T-cell (primary cell): ENCODE measurements around the gene SUPT3H. TPM values are rescaled to one million over a fixed set of nuclear protein-coding genes. Genes with fewer than 3 reads are reported as not detected.

Experiments
- ATAC-seq, 4 experiments: fragments of 200-7000 bp in 3 of 4; fragments of 150-1000 bp in 1 of 4; cut with Tn5 transposase; replicated peaks in 1 of 4; 1 replicate in 3 of 4; 2 replicates in 1 of 4; pipeline ENCODE4 v1.10.0; 2021; ENCODE audit warnings: moderate library complexity in 3 of 4, mild to moderate bottlenecking in 2 of 4, moderate number of reproducible peaks in 1 of 4
- CTCF ChIA-PET, 2 donors: fragments of 300-600 bp; sonication (Branson Sonifier 250); formaldehyde crosslinking; loops; one replicate each; lab custom pipeline; 2022; ENCODE audit warnings: antibody characterized with exemption in 2 of 2; lab: Charles Lee
- POLR2A ChIA-PET, 2 donors: fragments of 300-600 bp; sonication (Branson Sonifier 250); formaldehyde crosslinking; loops; one replicate each; lab custom pipeline; 2022; ENCODE audit warnings: antibody characterized with exemption in 2 of 2; lab: Charles Lee
- DNase-seq, 35 experiments: peaks; one replicate each; pipeline versions ENCODE4 v3.0.0 to v3.0.0-alpha.2; 2013 to 2023
- H3K27ac ChIP-seq: one replicate; pipeline ENCODE4 v1.5.1; 2013; ENCODE audit warnings: low read length
- H3K27me3 ChIP-seq, 2 experiments: replicated peaks in 1 of 2; 1 replicate in 1 of 2; 2 replicates in 1 of 2; pipeline versions ENCODE4 v1.6.1 to v1.7.0; 2013; ENCODE audit warnings: low read length in 1 of 2, mixed read lengths in 1 of 2; ENCODE audit not compliant: control insufficient read depth in 2 of 2, insufficient read depth in 2 of 2; ENCODE audit errors: extremely low read depth in 1 of 2
- H3K36me3 ChIP-seq, 2 donors: 1 replicate in 1 of 2; 2 replicates in 1 of 2; pipeline versions ENCODE4 v1.6.1 to v1.7.0; 2013; ENCODE audit warnings: low read length in 1 of 2; ENCODE audit not compliant: control insufficient read depth in 2 of 2, insufficient read depth in 1 of 2; ENCODE audit errors: extremely low read depth in 1 of 2
- H3K4me1 ChIP-seq, 2 experiments: 1 replicate in 1 of 2; 2 replicates in 1 of 2; pipeline versions ENCODE4 v1.6.1 to v1.7.0; 2013; ENCODE audit warnings: low read length in 2 of 2, mixed read lengths in 1 of 2; ENCODE audit not compliant: insufficient read depth in 2 of 2, control insufficient read depth in 1 of 2; ENCODE audit errors: extremely low read depth in 1 of 2
- H3K4me3 ChIP-seq, 2 donors: 1 replicate in 1 of 2; 2 replicates in 1 of 2; pipeline versions ENCODE4 v1.5.1 to v1.7.0; 2013; ENCODE audit warnings: mild to moderate bottlenecking in 2 of 2, low read length in 1 of 2, moderate library complexity in 1 of 2; ENCODE audit not compliant: control insufficient read depth in 1 of 2; ENCODE audit errors: extremely low read depth in 1 of 2
- H3K9me3 ChIP-seq: 2 replicates; pipeline ENCODE4 v1.7.0; 2013
- H3K27ac Mint-ChIP-seq, 2 donors: one replicate each; pipeline ENCODE4 v1.8.0; 2020 to 2021; ENCODE audit warnings: mild to moderate bottlenecking in 2 of 2, mixed read lengths in 2 of 2
- H3K27me3 Mint-ChIP-seq, 2 donors: one replicate each; pipeline ENCODE4 v1.8.0; 2021 to 2022; ENCODE audit warnings: mixed read lengths in 2 of 2
- H3K36me3 Mint-ChIP-seq: one replicate; pipeline ENCODE4 v1.8.0; 2021; ENCODE audit warnings: mixed read lengths
- H3K4me1 Mint-ChIP-seq, 3 donors: one replicate each; pipeline ENCODE4 v1.8.0; 2020 to 2022; ENCODE audit warnings: mixed read lengths in 3 of 3, mild to moderate bottlenecking in 1 of 3
- H3K4me3 Mint-ChIP-seq, 3 donors: one replicate each; pipeline ENCODE4 v1.8.0; 2020 to 2022; ENCODE audit warnings: mild to moderate bottlenecking in 3 of 3, mixed read lengths in 3 of 3, moderate library complexity in 3 of 3
- H3K9me3 Mint-ChIP-seq, 3 donors: one replicate each; pipeline ENCODE4 v1.8.0; 2020 to 2022; ENCODE audit warnings: mixed read lengths in 3 of 3
- WGBS: methylation state at CpG from one replicate; pipeline ENCODE4 v1.1.5; 2013; ENCODE audit warnings: missing lambda C conversion rate; ENCODE audit not compliant: insufficient coverage; 5-methylcytosine and 5-hydroxymethylcytosine counted together
- total RNA-seq, 35 experiments: library from RNA in 6 of 35; stranded (reverse) in 6 of 35; fragments of 120-200 nt in 1 of 35; gene quantifications; one replicate each; pipeline versions ENCODE4 v1.2.1 to v1.2.4 and lab custom pipeline; 2013 to 2026

SUPT3H gene
- total RNA-seq, 5 donors from 2014 or later (not counting 1 experiment from before 2014, with no cell fraction given): 9.3 to 12.9 (median 10.7) TPM

GRCh38 chr6:45003961-45004360, 373.8 kb downstream of the SUPT3H start:
- ATAC-seq (no peak), DNase-seq (no peak)
- Mint-ChIP-seq H3K36me3 (no peaks in the 10 kb centered on the region), H3K4me3 (no peak overlapping the region), H3K9me3 (no peaks in the 10 kb centered on the region), H3K27me3 (no peaks in the 10 kb centered on the region), H3K27ac (no peak overlapping the region), H3K4me1 (peaks cover 17 to 31% (median 25%) of the 10 kb centered on the region in 3 donors)
- H3K4me1 ChIP-seq: peaks cover 0 to 14% of the 10 kb centered on the region in 2 experiments
- CTCF ChIA-PET: interaction anchor here in 1 of 2 donors (0.6 kb wide), 1 partner anchor 20 kb away, joined by 3 read pairs; no protein-coding TSS in a partner anchor
- no peaks in the 10 kb centered on the region for H3K27me3 ChIP-seq
- no peak overlapping the region for H3K4me3 ChIP-seq
- no CpG with 5 or more reads among the region's 2 CpGs for WGBS
- H3K27ac ChIP-seq: no peak overlapping the region
- POLR2A ChIA-PET: no interaction called here
- H3K9me3 ChIP-seq: no peaks in the 10 kb centered on the region
- H3K36me3 ChIP-seq: no peaks in the 10 kb centered on the region

GRCh38 chr6:45003387-45003786, 374.3 kb downstream of the SUPT3H start:
- H3K36me3 Mint-ChIP-seq: no peaks in the 10 kb centered on the region
- ChIA-PET POLR2A (no interaction called here), CTCF (no interaction called here)
- Histone ChIP-seq H3K36me3 (no peaks in the 10 kb centered on the region), H3K27ac (no peak overlapping the region), H3K4me3 (no peak overlapping the region), H3K27me3 (no peaks in the 10 kb centered on the region), H3K9me3 (no peaks in the 10 kb centered on the region), H3K4me1 (peaks cover 0 to 14% of the 10 kb centered on the region in 2 experiments)
- H3K27me3 Mint-ChIP-seq: no peaks in the 10 kb centered on the region
- ATAC-seq (no peak), DNase-seq (no peak)
- no peaks in the 10 kb centered on the region for H3K9me3 Mint-ChIP-seq
- H3K4me1 Mint-ChIP-seq: peaks cover 17 to 31% (median 26%) of the 10 kb centered on the region in 3 donors
- H3K4me3 Mint-ChIP-seq: no peak overlapping the region
- H3K27ac Mint-ChIP-seq: no peak overlapping the region
- no CpG with 5 or more reads among the region's 4 CpGs for WGBS

- Mint-ChIP-seq H3K27ac (peak overlapping the region in 1 of 2 donors; percentile 84), H3K4me3 (no peak overlapping the region), H3K36me3 (no peaks in the 10 kb centered on the region), H3K4me1 (peaks cover 17 to 31% (median 26%) of the 10 kb centered on the region in 3 donors), H3K9me3 (no peaks in the 10 kb centered on the region), H3K27me3 (no peaks in the 10 kb centered on the region)
- Histone ChIP-seq H3K4me1 (peaks cover 0 to 14% of the 10 kb centered on the region in 2 experiments), H3K27ac (peak overlapping the region; percentile 51), H3K36me3 (no peaks in the 10 kb centered on the region), H3K9me3 (no peaks in the 10 kb centered on the region), H3K27me3 (no peaks in the 10 kb centered on the region), H3K4me3 (no peak overlapping the region)
- POLR2A ChIA-PET: no interaction called here
- CTCF ChIA-PET: no interaction called here
- DNase-seq (peak in 1 of 35 experiments; percentile 16), ATAC-seq (no peak)
Observed at GRCh38 chr6:45002390-45003105, 375.2 kb downstream of the SUPT3H start.

- WGBS: no CpG with 5 or more reads among the region's 1 CpG
- Histone ChIP-seq H3K9me3 (no peaks in the 10 kb centered on the region), H3K36me3 (no peaks in the 10 kb centered on the region), H3K27ac (peak overlapping the region; percentile 51), H3K4me3 (no peak overlapping the region), H3K27me3 (no peaks in the 10 kb centered on the region), H3K4me1 (peaks cover 0 to 14% of the 10 kb centered on the region in 2 experiments)
- CTCF ChIA-PET: interaction anchor here in 1 of 2 donors (0.5 kb wide), 1 partner anchor 218 kb away, joined by 3 read pairs; no protein-coding TSS in a partner anchor
- Mint-ChIP-seq H3K27me3 (no peaks in the 10 kb centered on the region), H3K27ac (peak overlapping the region; percentile 61 to 84), H3K9me3 (no peaks in the 10 kb centered on the region), H3K36me3 (no peaks in the 10 kb centered on the region), H3K4me1 (peaks cover 17 to 26% (median 26%) of the 10 kb centered on the region in 3 donors), H3K4me3 (no peak overlapping the region)
- DNase-seq (peak in 1 of 35 experiments; percentile 17), ATAC-seq (peak in 3 of 4 experiments; percentile 42 to 75 (median 64))
- POLR2A ChIA-PET: no interaction called here
Observed at GRCh38 chr6:45001663-45002062, 376.1 kb downstream of the SUPT3H start.

- no peaks in the 10 kb centered on the region for H3K27me3 ChIP-seq
- Mint-ChIP-seq H3K27ac (peak overlapping the region; percentile 11 to 29), H3K4me1 (peaks cover 17 to 26% (median 26%) of the 10 kb centered on the region in 3 donors), H3K27me3 (no peaks in the 10 kb centered on the region), H3K36me3 (no peaks in the 10 kb centered on the region), H3K9me3 (no peaks in the 10 kb centered on the region), H3K4me3 (no peak overlapping the region)
- H3K4me3 ChIP-seq: no peak overlapping the region
- no peak overlapping the region for H3K27ac ChIP-seq
- H3K4me1 ChIP-seq: peaks cover 0 to 14% of the 10 kb centered on the region in 2 experiments
- no peaks in the 10 kb centered on the region for H3K9me3 ChIP-seq
- CTCF ChIA-PET: interaction anchor here in 1 of 2 donors (1.0 kb wide), 1 partner anchor 17 kb away, joined by 5 read pairs; no protein-coding TSS in a partner anchor
- DNase-seq: no peak
- POLR2A ChIA-PET: interaction anchor here in 1 of 2 donors (0.8 kb wide), 1 partner anchor 66 kb away, joined by 3 read pairs; no protein-coding TSS in a partner anchor
- no peak for ATAC-seq
- no peaks in the 10 kb centered on the region for H3K36me3 ChIP-seq
Observed at GRCh38 chr6:45000833-45001232, 376.9 kb downstream of the SUPT3H start.

- Mint-ChIP-seq H3K4me1 (peaks cover 17 to 26% (median 26%) of the 10 kb centered on the region in 3 donors), H3K36me3 (no peaks in the 10 kb centered on the region), H3K27ac (no peak overlapping the region), H3K27me3 (no peaks in the 10 kb centered on the region), H3K9me3 (no peaks in the 10 kb centered on the region), H3K4me3 (no peak overlapping the region)
- Histone ChIP-seq H3K4me1 (peaks cover 0 to 14% of the 10 kb centered on the region in 2 experiments), H3K27ac (no peak overlapping the region), H3K27me3 (no peaks in the 10 kb centered on the region), H3K9me3 (no peaks in the 10 kb centered on the region), H3K4me3 (no peak overlapping the region), H3K36me3 (no peaks in the 10 kb centered on the region)
- WGBS: 69% methylated on average over 4 of the region's 8 CpGs
- ChIA-PET CTCF (no interaction called here), POLR2A (no interaction called here)
- ATAC-seq (no peak), DNase-seq (no peak)
Observed at GRCh38 chr6:44999066-44999465, 378.7 kb downstream of the SUPT3H start.
